HEK293 (cell line): ENCODE results near the gene PLK5.

Experiments
- CTCF ChIP-seq: fragments of 450-650 bp; formaldehyde crosslinking; IDR thresholded peaks from 2 replicates; pipeline ENCODE4 v1.5.1; 2016; ENCODE audit warnings: missing biosample characterization, missing genetic modification characterization
- MZF1 ChIP-seq: fragments of 450-650 bp; formaldehyde crosslinking; IDR thresholded peaks from 2 replicates; pipeline ENCODE4 v1.5.1; 2017; ENCODE audit warnings: missing biosample characterization, missing genetic modification characterization, borderline replicate concordance
- PRDM4 ChIP-seq: fragments of 450-650 bp; formaldehyde crosslinking; IDR thresholded peaks from 2 replicates; pipeline ENCODE4 v1.5.1; 2017; ENCODE audit warnings: missing biosample characterization, missing genetic modification characterization
- WT1 ChIP-seq: fragments of 450-650 bp; formaldehyde crosslinking; IDR thresholded peaks from 2 replicates; pipeline ENCODE4 v1.5.1; 2016; ENCODE audit warnings: missing biosample characterization, missing genetic modification characterization
- ZFP3 ChIP-seq: fragments of 450-650 bp; formaldehyde crosslinking; IDR thresholded peaks from 2 replicates; pipeline ENCODE4 v1.5.1; 2016; ENCODE audit warnings: low read depth, missing biosample characterization, missing genetic modification characterization
- ZNF335 ChIP-seq: fragments of 450-650 bp; formaldehyde crosslinking; conservative IDR thresholded peaks from 2 replicates; pipeline ENCODE4 v1.5.1; 2016; ENCODE audit warnings: missing biosample characterization, missing genetic modification characterization
- ZNF354C ChIP-seq: fragments of 450-650 bp; formaldehyde crosslinking; IDR thresholded peaks from 2 replicates; pipeline ENCODE4 v1.5.1; 2016; ENCODE audit warnings: missing biosample characterization, missing genetic modification characterization, low read depth, borderline replicate concordance
- ZNF510 ChIP-seq: fragments of 450-650 bp; formaldehyde crosslinking; IDR thresholded peaks from 2 replicates; pipeline ENCODE4 v1.5.1; 2018; ENCODE audit warnings: mild to moderate bottlenecking, missing genetic modification characterization, missing biosample characterization; ENCODE audit not compliant: insufficient replicate concordance
- ZNF701 ChIP-seq: fragments of 450-650 bp; formaldehyde crosslinking; IDR thresholded peaks from 2 replicates; pipeline ENCODE4 v1.5.1; 2016; ENCODE audit warnings: missing biosample characterization, missing genetic modification characterization
- ZNF704 ChIP-seq: fragments of 450-650 bp; formaldehyde crosslinking; IDR thresholded peaks from 2 replicates; pipeline ENCODE4 v1.5.1; 2016; ENCODE audit warnings: missing biosample characterization, missing genetic modification characterization
- ZNF777 ChIP-seq: fragments of 450-650 bp; formaldehyde crosslinking; IDR thresholded peaks from 2 replicates; pipeline ENCODE4 v1.5.1; 2017; ENCODE audit warnings: missing biosample characterization, missing genetic modification characterization, borderline replicate concordance
- TF ChIP-seq, protein P1 (sequence below): fragments of 450-650 bp; IDR thresholded peaks from 2 replicates; pipeline ENCODE4 v1.5.1; 2018; ENCODE audit warnings: missing biosample characterization, mild to moderate bottlenecking, missing genetic modification characterization

- TF ChIP-seq, protein P1, sequence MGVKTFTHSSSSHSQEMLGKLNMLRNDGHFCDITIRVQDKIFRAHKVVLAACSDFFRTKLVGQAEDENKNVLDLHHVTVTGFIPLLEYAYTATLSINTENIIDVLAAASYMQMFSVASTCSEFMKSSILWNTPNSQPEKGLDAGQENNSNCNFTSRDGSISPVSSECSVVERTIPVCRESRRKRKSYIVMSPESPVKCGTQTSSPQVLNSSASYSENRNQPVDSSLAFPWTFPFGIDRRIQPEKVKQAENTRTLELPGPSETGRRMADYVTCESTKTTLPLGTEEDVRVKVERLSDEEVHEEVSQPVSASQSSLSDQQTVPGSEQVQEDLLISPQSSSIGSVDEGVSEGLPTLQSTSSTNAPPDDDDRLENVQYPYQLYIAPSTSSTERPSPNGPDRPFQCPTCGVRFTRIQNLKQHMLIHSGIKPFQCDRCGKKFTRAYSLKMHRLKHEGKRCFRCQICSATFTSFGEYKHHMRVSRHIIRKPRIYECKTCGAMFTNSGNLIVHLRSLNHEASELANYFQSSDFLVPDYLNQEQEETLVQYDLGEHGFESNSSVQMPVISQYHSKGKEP (tag by site-specific recombination): no peak
- TF ChIP-seq ZFP3 (no peak), MZF1 (tag by site-specific recombination) (no peak), WT1 (no peak), ZNF701 (no peak), CTCF (no peak), ZNF335 (no peak), ZNF510 (tag by site-specific recombination) (no peak), ZNF354C (tag by site-specific recombination) (no peak), PRDM4 (tag by site-specific recombination) (no peak), ZNF704 (tag by site-specific recombination) (no peak), ZNF777 (no peak)
These were observed 3.9 kb downstream of the PLK5 start for GRCh38 chr19:1527650-1528309.
